Measurements from ENCODE around the gene TCP11.

The TCP11 gene

GRCh38 chr6:35173427-35174087, 32.4 kb upstream of the TCP11 start:
- in situ Hi-C loops (cut with HindIII; ENCODE audit: low sequenced_read_pairs): no loop called here

- in situ Hi-C loops (cut with HindIII; ENCODE audit: low sequenced_read_pairs): no loop called here
Observed at GRCh38 chr6:35173044-35173426, 31.9 kb upstream of the TCP11 start.

DNA sequence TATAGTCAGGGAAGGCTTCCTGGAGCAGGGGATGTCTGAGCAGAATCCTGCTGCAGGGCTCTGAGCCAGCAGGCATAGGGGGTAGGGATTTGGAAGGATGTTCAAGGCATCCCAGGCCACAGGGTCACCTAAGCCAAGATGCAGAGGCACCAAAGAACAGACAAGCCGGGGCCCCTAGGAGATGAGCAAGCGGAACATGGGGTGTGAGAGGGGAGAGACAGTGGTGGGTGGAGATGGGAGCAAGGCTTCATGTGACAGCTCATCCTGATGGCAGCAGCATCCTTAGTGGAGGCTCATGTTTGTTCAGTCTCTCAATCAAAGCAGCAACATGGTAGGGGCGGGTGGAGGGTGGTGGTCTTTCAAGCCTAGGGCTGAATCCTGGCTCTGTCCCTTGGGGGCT, 29.8 kb upstream of the TCP11 start:
- in situ Hi-C loops (cut with HindIII; ENCODE audit: low sequenced_read_pairs): no loop called here

DNA sequence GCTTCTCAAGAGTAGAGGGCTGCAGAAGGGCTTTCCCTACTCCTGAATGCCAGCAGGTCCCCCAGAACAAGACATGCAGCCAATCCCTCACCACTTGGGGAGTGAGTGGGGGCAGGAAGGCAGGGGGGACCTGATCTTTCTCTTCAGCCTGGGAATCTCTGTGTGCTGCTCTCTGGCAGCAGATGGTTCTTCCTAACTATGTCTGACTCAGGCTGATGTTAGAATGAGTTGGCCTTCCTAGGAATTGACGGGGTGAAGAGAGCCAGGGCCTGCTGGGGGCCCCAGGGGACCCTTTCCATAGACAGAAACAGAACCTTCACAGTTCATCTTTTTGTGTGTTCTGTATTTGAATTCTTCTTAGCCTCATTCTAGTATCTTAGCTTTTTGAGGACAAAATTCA, 29.0 kb upstream of the TCP11 start:
- in situ Hi-C loops (cut with HindIII; ENCODE audit: low sequenced_read_pairs): no loop called here

- in situ Hi-C loops (cut with HindIII; ENCODE audit: low sequenced_read_pairs): no loop called here
Observed at GRCh38 chr6:35168461-35168861, 27.3 kb upstream of the TCP11 start.

- in situ Hi-C loops (cut with HindIII; ENCODE audit: low sequenced_read_pairs): no loop called here
Observed at GRCh38 chr6:35167505-35167904, 26.4 kb upstream of the TCP11 start.

DNA sequence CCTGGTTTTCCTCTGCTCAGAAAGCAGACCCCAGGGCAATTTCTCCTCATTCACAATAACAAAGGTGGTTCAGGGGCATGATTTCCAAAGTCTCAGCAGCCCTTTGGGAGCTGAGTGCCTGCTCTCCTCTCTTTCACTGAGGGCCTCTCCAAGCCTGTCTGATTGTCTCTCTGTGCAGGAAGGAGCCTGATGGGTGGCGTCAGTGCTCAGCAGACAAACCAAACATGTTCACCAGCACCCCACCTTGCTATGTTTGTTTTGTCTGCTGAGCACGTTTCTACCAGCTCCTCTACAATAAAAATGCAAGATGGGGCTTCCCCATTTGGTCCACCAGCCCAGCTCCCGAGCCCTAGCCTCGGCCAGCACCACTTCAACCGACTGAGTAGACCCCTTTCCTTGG, 25.4 kb upstream of the TCP11 start:
- in situ Hi-C loops (cut with HindIII; ENCODE audit: low sequenced_read_pairs): no loop called here

DNA sequence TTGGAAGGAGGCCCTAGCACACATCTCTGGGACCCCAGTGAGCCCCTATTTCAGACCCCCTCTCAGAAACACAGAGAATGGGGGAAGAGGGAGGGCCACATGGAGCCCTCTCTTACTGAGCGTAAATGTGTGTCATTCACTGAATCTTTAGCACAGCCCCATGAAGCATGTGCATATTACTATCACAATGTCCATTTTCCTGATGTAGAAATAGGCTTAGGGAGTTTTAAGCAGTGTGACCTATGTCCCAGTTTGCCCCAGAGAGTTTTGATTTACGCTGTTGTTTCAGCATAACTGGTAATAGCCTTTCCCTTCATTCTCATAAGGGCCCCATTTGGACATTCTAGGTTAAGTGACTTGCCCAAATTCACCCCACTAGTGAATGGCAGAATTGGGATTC, 25.0 kb upstream of the TCP11 start:
- in situ Hi-C loops (cut with HindIII; ENCODE audit: low sequenced_read_pairs): no loop called here

- in situ Hi-C loops (cut with HindIII; ENCODE audit: low sequenced_read_pairs): no loop called here
Observed at GRCh38 chr6:35165630-35166071, 24.5 kb upstream of the TCP11 start.

- in situ Hi-C loops (cut with HindIII; ENCODE audit: low sequenced_read_pairs): no loop called here
Observed at GRCh38 chr6:35164868-35165267, 23.7 kb upstream of the TCP11 start.

DNA sequence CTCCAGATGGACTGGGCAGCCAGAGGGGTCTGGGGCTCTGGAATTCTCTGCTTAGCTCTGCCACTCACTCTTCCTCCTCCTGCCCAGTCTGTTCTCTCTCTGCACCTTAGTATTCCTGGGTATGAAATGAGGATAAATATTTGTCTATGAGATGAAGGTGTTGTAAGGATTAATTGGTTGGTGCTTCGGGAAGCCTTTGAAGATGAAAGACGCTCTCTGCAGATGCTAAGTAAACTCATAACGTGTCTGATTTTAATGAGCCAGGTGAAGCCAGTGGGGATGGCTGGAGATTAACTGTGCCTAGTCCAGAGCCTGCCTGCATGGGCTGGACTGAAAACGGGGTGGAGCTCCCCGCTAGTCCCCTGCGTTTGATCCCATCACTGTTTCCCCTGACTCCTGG, 23.1 kb upstream of the TCP11 start:
- in situ Hi-C loops (cut with HindIII; ENCODE audit: low sequenced_read_pairs): no loop called here

- in situ Hi-C loops (cut with HindIII; ENCODE audit: low sequenced_read_pairs): no loop called here
Observed at GRCh38 chr6:35163836-35164235, 22.7 kb upstream of the TCP11 start.

DNA sequence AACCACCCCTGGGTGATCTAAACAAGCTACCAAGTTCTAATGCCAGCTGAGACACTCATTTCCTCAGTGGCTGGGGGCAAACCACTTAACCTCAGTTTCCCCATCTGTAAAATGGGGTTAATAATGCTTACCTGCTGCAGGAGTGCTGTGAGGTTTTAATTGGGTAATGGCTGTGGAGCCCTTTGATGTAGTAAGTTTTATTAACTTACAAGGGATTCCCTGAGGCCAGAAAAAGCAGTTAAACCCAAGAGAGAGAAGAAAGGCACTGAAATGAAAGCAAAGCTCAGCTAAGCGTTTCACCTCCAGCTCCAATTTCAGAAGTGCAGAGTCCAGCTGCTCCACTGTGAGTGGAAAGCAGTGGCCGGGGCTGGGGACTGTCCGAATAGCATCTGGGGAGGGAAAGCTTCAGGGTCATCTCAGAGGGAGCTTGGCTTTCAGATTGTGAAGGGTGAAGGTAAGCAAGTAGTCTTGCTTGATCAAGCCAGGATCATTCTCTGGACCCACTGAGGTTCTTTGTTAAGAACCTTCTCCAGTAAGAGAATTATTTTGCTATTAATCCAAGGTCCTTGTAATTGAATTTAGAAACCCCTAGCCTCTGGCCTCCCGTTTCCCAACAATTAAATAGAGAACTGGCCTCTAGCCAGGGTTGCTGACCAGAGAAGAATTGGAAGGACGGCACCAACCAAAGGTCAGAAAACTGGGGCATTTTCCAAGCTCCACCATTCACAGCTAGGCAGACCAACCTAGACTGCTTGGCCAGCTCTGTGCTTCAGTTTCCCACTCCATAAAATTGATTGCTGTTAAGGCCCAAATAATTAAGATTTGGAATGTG, 20.9 kb upstream of the TCP11 start:
- in situ Hi-C loops (cut with HindIII; ENCODE audit: low sequenced_read_pairs): no loop called here

DNA sequence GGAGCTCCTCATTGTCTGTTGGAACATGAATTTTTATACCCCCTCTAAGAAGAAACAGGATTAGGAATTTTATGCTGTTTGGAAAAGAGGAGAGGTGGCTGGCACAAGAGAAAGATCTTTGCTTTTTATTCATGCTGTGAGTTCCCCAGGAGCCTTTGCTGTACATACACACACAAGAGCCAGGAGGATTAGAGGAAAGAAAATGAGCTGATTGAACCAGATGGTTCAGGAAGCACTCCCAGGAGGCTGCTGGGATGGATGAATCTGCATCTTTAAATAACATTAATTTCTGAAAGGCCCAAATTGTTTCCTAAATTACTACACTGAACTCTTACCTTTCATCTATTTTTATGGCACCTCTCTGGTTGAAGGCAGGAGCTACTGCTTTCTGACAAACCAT, 20.1 kb upstream of the TCP11 start:
- in situ Hi-C loops (cut with HindIII; ENCODE audit: low sequenced_read_pairs): no loop called here

GRCh38 chr6:35160642-35161041, 19.5 kb upstream of the TCP11 start:
- in situ Hi-C loops (cut with HindIII; ENCODE audit: low sequenced_read_pairs): no loop called here

- in situ Hi-C loops (cut with HindIII; ENCODE audit: low sequenced_read_pairs): no loop called here
Observed at GRCh38 chr6:35158520-35158919, 17.4 kb upstream of the TCP11 start.

DNA sequence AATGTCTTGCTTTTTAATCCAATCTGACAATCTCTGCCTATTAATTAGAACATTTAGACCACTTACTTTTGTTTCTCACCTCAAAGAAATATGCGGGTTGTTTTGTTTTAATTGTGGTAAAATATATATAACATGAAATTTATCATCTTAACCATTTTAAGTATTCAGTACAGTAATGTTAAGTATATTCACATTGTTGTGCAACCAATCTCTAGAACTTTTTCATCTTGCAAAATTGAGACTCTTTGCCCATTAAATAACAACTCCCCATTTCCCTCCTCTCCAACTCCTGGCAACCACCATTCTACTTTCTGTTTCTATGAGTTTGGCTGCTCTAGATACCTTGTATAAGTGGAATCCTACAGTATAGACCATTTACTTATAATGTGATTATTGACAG, 13.8 kb upstream of the TCP11 start:
- in situ Hi-C loops (cut with HindIII; ENCODE audit: low sequenced_read_pairs): no loop called here

- in situ Hi-C loops (cut with HindIII; ENCODE audit: low sequenced_read_pairs): no loop called here
Observed at GRCh38 chr6:35154262-35154661, 13.1 kb upstream of the TCP11 start.

DNA sequence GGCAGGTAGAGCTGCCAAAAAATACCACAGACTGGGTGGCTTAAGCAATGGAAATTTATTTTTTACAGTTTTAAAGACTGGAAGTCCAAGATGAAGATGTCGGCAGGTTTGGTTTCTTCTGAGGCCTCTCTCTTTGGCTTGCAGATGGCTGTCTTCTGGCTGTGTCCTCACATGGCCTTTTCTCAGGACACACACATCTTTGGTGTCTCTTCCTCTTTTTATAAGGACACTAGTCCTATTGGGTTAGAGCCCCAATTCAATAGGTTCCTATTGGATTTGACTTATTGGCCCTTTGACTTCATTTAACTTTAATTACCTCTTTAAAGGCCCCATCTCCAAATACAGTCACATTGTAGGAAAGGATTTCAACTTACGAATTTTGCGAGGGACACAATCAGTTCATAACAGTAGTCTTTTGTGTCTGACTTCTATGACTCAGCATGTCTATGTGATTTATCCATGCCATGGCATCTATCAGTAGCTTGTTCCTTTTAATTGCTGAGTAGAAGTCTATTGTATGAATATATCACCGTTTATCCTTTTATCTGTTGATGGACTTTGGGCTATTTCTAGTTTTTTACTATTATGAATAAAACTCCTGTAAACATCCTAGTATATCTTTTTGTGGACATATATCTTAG, 11.0 kb upstream of the TCP11 start:
- in situ Hi-C loops (cut with HindIII; ENCODE audit: low sequenced_read_pairs): no loop called here

- in situ Hi-C loops (cut with HindIII; ENCODE audit: low sequenced_read_pairs): no loop called here
Observed at GRCh38 chr6:35151466-35151865, 10.3 kb upstream of the TCP11 start.

GRCh38 chr6:35149891-35150566, 8.9 kb upstream of the TCP11 start:
- in situ Hi-C loops (cut with HindIII; ENCODE audit: low sequenced_read_pairs): loop anchor here (5.0 kb wide), 2 partner anchors 47 to 72 kb away; no protein-coding TSS in a partner anchor

All from endothelial cell of hepatic sinusoid (primary cell).